ENCODE measurements around the gene ANKRD44.
"Not testable (repeated sequence)": the region's sequence is repeated elsewhere in the genome, so short reads cannot be mapped to it uniquely, and the experiment has no call there.

Gene ANKRD44

DNA sequence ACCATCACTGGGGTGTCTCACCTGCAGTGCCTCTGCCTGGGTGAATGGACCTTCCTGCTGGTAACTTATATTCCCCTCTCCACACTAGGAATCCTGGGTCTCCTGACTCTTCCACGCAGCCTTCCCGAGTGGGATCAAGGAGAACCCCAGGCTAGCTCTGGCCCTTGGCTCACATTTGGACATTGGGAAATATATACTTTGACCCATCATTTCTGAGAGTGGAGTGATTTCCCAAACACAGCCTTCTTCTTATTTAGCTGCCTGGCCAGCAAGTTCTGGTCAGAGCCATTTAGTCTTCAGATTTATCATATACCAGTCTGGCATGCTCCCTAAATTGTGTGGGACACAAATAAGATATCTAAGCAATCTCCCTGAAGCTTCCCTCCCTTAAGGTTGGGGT is 237.3 kb downstream of the ANKRD44 start:
- Mint-ChIP-seq H3K9me3 (no peaks in the 10 kb centered on the region), H3K4me3 (no peak overlapping the region), H3K36me3 (peaks cover 90% of the 10 kb centered on the region), H3K4me1 (peaks cover 43% of the 10 kb centered on the region), H3K27ac (peak overlapping the region; percentile 87)
- DNase-seq (ENCODE audit: low spot score in 2 of 2) (no peak), ATAC-seq (no peak)

DNA sequence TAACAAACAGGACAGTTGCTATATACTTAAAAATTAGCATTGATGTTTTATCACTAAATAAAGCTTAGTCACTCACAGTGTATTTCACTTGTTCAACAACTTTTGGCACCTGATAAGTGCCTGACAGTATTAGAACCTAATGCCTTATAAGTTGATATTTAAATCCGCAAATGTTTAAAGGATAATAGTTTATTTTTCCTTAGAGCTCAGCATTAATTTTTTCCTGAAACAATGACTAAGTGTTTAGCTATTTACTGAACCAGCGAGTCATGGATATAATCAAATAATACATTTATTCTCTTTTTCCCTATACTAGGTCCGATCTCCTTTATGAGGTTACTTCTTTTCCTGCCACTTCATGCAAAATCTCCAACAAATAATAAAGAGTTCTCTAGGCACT is 238.0 kb downstream of the ANKRD44 start:
- Mint-ChIP-seq H3K9me3 (no peaks in the 10 kb centered on the region), H3K4me3 (no peak overlapping the region), H3K4me1 (peaks cover 43% of the 10 kb centered on the region), H3K36me3 (peaks cover 83% of the 10 kb centered on the region), H3K27ac (peak overlapping the region; percentile 87)
- DNase-seq (ENCODE audit: low spot score in 2 of 2) (no peak), ATAC-seq (no peak)

DNA sequence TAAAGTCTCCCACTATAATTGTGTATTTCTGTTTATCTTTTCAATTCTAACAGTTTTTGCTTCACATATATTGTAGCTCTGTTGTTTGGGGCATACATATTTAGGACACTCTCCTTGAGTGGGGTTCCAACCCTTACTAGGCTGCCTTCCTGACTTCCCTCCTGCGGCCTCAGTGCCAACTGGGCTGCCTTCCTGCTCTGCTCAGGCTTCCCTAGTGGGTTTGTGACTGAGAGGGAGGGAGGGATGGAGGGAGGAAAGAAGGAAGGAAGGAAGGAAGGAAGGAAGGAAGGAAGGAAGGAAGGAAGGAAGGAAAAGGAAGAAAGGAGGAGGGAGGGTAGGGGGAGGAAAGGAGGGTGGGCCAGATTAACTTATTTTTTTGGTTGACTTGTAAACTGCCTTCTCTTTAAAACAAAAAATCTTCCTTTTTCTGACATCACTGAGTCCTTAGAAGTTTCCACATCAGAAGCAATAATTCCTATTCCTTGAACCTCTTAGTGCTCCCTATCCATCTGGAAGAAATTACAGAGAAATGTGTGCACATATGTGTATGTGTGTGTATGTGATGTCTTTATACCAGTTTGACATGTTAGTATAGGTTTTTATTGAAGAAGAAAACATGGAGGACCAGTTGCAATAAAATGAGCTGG is 238.7 kb downstream of the ANKRD44 start:
- ATAC-seq (no peak), DNase-seq (ENCODE audit: low spot score in 2 of 2) (no peak)
- H3K9me3 Mint-ChIP-seq = no peaks in the 10 kb centered on the region
- H3K27ac Mint-ChIP-seq = peak overlapping the region; percentile 87
- H3K36me3 Mint-ChIP-seq = peaks cover 77% of the 10 kb centered on the region
- peak overlapping the region; percentile 18 for H3K4me3 Mint-ChIP-seq
- H3K4me1 Mint-ChIP-seq = peaks cover 43% of the 10 kb centered on the region

DNA sequence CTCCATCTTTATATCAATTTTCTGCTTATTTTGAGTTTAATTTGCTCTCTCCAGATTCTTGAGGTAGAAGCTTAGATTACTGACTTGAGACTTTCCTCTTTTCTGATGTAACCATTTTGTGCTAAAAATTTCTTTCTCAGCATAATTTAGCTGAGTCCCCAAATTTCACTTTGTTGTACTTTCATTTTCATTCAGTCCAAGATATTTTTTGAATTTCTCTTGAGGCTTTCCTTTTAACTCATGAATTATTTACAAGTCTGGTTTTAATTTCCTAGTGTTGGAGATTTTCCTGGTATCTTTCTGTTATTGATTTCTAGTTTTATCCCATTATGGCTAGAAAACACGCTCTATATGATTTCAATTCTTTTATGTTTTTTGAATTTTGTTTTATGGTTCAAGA is 239.4 kb downstream of the ANKRD44 start:
- H3K27ac Mint-ChIP-seq = peak overlapping the region; percentile 87
- no peak for ATAC-seq
- peaks cover 47% of the 10 kb centered on the region for H3K4me1 Mint-ChIP-seq
- peaks cover 70% of the 10 kb centered on the region for H3K36me3 Mint-ChIP-seq
- DNase-seq (ENCODE audit: low spot score in 2 of 2) = no peak
- peak overlapping the region; percentile 18 for H3K4me3 Mint-ChIP-seq
- H3K9me3 Mint-ChIP-seq = no peaks in the 10 kb centered on the region

DNA sequence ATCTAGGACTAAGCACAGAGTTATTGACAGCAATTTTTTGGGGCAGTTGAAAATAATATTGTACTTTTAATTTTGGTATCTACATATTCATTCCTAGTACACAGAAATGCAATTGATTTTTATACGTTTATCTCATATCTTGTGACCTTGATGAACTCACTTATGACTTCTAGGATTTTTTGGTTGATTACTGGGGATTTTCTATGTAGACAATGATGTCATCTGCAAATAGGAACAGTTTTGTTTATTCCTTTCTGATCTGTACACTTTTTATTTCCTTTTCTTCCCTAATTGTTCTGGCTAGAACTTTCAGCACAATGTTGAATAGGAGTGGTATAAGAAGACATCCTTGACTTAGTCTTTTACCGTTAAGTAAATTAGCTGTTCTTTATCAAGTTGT is 240.6 kb downstream of the ANKRD44 start:
- Mint-ChIP-seq H3K4me3 (no peak overlapping the region), H3K4me1 (peaks cover 59% of the 10 kb centered on the region), H3K36me3 (peaks cover 71% of the 10 kb centered on the region), H3K9me3 (no peaks in the 10 kb centered on the region), H3K27ac (peak overlapping the region; percentile 63)
- no peak for DNase-seq (ENCODE audit: low spot score in 2 of 2)
- no peak for ATAC-seq

DNA sequence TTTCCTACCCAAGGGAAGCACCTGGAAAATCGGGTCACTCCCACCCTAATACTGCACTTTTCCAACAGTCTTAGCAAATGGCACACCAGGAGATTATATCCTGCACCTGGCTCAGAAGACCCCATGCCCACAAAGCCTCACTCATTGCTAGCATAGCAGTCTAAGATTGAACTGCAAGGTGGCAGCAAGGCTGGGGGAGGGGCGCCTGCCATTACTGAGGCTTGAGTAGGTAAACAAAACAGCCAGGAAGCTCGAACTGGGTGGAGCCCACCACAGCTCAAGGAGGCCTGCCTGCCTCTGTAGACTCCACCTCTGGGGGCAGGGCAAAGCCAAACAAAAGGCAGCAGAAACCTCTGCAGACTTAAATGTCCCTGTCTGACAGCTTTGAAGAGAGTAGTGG is 248.0 kb downstream of the ANKRD44 start:
- Mint-ChIP-seq H3K4me1 (peaks cover 53% of the 10 kb centered on the region), H3K36me3 (peaks cover 63% of the 10 kb centered on the region), H3K27ac (peak overlapping the region; percentile 50)
- ATAC-seq; H3K9me3 Mint-ChIP-seq; DNase-seq (ENCODE audit: low spot score in 2 of 2); H3K4me3 Mint-ChIP-seq: not testable (repeated sequence)

DNA sequence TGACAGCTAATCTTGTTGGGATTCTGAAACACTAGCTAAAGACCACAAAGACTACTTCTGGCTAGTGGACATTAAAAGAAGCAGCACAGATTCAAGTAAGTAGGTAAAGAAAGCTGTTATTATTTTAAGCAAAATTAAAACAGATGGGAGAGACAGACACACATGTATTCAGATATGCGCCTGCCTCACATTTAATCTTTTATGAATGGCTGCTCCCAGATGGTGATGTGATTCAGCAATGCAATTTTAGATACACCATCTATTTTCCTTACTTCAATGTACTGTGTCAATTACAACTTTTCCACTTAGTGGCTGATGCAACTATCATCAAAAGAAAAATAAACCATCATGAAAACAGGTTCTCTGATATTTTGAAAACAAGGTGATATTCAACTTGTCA is 251.1 kb downstream of the ANKRD44 start:
- peaks cover 81% of the 10 kb centered on the region for H3K36me3 Mint-ChIP-seq
- DNase-seq (ENCODE audit: low spot score in 2 of 2) = no peak
- peak overlapping the region; percentile 37 for H3K27ac Mint-ChIP-seq

DNA sequence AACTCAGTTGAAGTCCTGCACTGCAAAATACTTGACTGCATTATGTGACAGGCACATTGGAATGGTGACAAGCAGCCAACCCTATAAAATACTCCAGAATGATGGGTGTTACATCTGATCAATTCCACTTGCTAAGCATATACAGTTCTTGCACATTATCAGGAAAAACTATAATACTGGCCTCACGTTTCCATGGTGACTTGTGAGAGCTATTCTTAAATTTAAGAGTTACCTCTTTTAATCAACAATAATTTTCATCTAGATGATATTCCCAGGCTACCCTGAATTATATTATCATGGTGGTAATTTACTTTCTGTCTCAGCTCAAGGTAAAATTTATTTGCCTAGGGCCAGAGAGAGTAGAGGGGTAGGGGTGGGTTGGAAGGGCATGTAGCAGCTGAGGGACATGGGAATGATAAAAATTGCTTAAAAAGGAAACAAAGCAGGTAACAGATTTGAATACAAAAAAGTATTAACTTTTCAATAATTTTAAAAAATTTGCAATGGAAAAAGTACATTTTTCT is 251.7 kb downstream of the ANKRD44 start:
- Mint-ChIP-seq H3K4me3 (no peak overlapping the region), H3K4me1 (peaks cover 40% of the 10 kb centered on the region), H3K36me3 (peaks cover 88% of the 10 kb centered on the region), H3K27ac (peak overlapping the region; percentile 37), H3K9me3 (peaks cover 10% of the 10 kb centered on the region)
- no peak for ATAC-seq
- DNase-seq (ENCODE audit: low spot score in 2 of 2) = no peak

More for the DNA sequence above, 251.1 kb downstream of the ANKRD44 start:
- peaks cover 38% of the 10 kb centered on the region for H3K4me1 Mint-ChIP-seq
- H3K4me3 Mint-ChIP-seq = no peak overlapping the region
- H3K9me3 Mint-ChIP-seq = peaks cover 10% of the 10 kb centered on the region
- no peak for ATAC-seq

DNA sequence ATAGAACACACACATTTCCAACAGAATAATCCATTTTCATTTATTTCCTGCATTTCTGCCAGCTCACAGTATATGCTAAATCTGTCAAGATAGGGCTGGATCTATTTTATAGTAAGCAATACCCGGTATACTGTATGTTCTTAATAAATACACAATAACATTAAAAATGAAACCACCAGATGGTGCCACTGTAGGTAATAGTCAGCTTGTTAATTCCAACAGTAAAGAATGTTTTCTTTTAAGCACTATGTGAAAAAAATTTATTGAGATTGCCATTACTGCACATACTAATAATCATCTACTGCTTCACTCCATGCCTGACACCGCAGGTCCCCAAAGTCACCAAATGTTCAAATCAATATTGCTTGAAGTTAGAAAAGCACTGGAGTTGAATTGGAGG is 252.6 kb downstream of the ANKRD44 start:
- H3K4me1 Mint-ChIP-seq = peaks cover 34% of the 10 kb centered on the region
- H3K9me3 Mint-ChIP-seq = peaks cover 10% of the 10 kb centered on the region
- DNase-seq (ENCODE audit: low spot score in 2 of 2) (no peak), ATAC-seq (no peak)
- no peak overlapping the region for H3K4me3 Mint-ChIP-seq
- H3K27ac Mint-ChIP-seq = no peak overlapping the region
- peaks cover 97% of the 10 kb centered on the region for H3K36me3 Mint-ChIP-seq

DNA sequence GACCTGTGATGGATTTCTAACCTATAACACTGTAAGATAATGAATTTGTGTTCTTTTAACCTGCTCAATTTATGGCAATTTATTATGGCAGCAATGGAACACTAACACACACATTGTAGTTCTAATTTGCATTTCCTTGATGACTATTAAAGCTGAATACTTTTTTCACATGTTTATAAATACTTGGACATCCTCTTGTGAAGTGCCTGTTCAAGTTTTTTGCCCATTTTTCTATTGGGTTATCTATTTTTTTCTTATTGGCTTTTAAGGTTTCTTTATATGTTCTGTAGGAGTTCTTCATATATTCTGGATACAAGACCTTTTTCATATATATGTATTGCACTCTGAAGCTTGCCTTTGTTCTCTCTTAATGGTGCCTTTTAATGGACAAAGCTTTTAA is 255.5 kb downstream of the ANKRD44 start:
- Mint-ChIP-seq H3K4me3 (no peak overlapping the region), H3K4me1 (peaks cover 23% of the 10 kb centered on the region), H3K36me3 (peaks cover 96% of the 10 kb centered on the region), H3K27ac (peak overlapping the region; percentile 61), H3K9me3 (peaks cover 10% of the 10 kb centered on the region)
- no peak for DNase-seq (ENCODE audit: low spot score in 2 of 2)
- ATAC-seq = no peak

DNA sequence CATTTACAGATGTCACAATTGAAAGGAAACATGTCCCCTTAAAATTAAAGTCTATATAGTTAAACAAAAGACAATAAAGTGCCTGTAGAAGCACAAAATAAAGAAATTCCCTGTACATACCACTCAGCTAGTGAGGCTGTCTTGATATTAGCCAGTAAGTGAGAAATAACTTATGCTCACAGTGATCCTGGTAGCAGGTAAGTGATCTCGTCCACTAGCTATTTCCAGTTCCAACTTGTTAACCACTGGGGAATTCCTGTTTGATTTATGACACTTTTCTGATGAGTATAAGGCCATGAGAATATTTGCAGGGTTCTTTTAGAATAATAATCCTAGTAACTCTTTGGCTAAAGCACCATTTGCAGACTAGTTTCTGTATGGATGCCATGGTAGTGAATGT is 256.1 kb downstream of the ANKRD44 start:
- H3K4me3 Mint-ChIP-seq = no peak overlapping the region
- peak overlapping the region; percentile 61 for H3K27ac Mint-ChIP-seq
- H3K4me1 Mint-ChIP-seq = peaks cover 23% of the 10 kb centered on the region
- DNase-seq (ENCODE audit: low spot score in 2 of 2) (no peak), ATAC-seq (peak; percentile 93)
- H3K9me3 Mint-ChIP-seq = peaks cover 10% of the 10 kb centered on the region
- peaks cover 97% of the 10 kb centered on the region for H3K36me3 Mint-ChIP-seq

DNA sequence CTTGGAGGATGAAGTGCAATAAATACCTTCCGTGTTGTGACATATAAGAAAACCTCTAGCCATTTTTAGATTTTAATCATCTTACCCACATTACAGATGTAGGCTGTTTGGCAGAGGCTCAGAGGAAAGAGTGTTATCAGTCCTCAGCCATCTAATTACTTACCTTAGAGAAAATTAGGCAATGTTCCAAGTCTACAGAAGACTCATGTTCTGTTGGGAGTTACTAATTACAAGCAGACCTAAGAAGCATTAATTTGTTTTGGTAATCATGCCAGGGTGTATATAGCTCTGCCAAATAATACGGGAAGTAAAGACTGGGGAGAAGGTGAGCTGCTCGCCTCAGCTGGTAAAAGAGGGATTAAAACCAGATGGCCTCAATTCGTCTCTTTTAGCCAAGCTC is 258.2 kb downstream of the ANKRD44 start:
- peak overlapping the region; percentile 75 for H3K27ac Mint-ChIP-seq
- peaks cover 23% of the 10 kb centered on the region for H3K4me1 Mint-ChIP-seq
- H3K36me3 Mint-ChIP-seq = peaks cover 96% of the 10 kb centered on the region
- ATAC-seq = peak; percentile 57
- no peak overlapping the region for H3K4me3 Mint-ChIP-seq
- peaks cover 10% of the 10 kb centered on the region for H3K9me3 Mint-ChIP-seq
- DNase-seq (ENCODE audit: low spot score in 2 of 2) = no peak

DNA sequence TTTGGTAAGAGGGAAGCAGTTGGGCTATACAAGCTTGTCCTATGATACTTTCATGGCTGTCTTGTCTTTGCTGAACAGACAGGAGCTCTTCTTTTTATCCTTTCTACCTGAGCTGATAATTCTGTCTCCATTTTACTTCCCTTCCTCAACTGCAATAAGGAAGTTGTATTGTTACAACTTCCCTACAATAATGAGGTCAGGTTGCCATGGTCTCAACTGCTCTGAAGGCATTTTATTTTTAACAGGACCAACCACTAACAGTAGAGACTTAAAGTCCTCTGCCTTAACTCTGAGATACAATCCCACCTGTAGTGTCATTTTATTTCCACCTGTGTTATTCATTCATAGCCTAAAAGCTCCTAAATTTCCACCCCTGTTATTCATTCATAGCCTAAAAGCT is 265.5 kb downstream of the ANKRD44 start:
- Mint-ChIP-seq H3K36me3 (peaks cover 81% of the 10 kb centered on the region), H3K4me3 (no peak overlapping the region), H3K4me1 (peaks cover 39% of the 10 kb centered on the region), H3K27ac (peak overlapping the region; percentile 56), H3K9me3 (no peaks in the 10 kb centered on the region)
- DNase-seq (ENCODE audit: low spot score in 2 of 2) (no peak), ATAC-seq (no peak)

DNA sequence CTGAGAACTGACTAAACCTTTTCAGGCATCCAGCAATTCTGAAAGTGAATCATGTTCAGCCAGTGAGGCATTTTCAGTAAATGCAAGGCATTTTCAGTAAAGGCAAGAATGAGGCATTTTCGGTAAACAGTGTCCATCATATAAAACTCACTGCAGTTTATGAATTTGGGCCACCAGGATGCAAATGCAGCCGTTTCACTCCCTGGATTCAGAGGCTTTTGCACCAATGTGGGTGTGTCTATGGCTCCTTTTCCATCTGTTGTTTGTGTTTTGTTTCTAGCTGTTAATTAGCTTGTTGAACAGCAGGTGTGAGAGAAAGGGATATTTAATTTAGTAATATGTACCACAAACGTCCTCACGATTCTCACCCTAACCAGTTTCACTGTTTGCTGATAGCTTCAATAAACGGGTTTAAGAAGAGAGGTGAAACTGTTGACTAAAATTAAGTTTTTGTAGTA is 267.8 kb downstream of the ANKRD44 start:
- ATAC-seq = peak; percentile 87
- H3K9me3 Mint-ChIP-seq = no peaks in the 10 kb centered on the region
- peak in 1 of 2 donors; percentile 71 for DNase-seq (ENCODE audit: low spot score in 2 of 2)
- H3K4me3 Mint-ChIP-seq = peak overlapping the region; percentile 20
- H3K27ac Mint-ChIP-seq = peak overlapping the region; percentile 84
- H3K4me1 Mint-ChIP-seq = peaks cover 47% of the 10 kb centered on the region
- H3K36me3 Mint-ChIP-seq = peaks cover 82% of the 10 kb centered on the region

DNA sequence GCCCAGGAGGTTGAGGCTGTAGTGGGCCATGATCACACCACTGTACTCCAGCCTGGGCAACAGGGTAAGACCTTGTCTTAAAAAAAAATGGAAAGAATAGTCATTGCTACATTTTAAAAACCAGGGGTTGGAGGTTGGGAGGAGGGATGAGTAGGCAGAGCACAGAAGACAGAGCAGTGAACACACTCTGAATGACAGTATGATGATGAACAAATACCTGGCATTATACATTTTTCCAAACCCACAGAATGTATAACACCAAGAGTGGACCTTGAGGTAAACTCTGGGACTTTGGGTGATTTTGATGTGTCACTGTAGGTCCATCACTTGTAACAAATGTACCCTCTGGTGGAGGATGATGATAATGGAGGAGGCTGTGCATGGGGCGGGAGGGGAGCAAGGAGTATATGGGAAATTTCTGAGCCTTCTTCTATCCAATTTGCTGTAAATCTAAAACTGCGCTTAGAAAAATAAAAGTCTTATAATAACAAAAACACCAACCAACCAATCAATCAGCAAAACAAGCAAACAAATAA is 272.6 kb downstream of the ANKRD44 start:
- DNase-seq (ENCODE audit: low spot score in 2 of 2) (no peak), ATAC-seq (peak; percentile 65)
- Mint-ChIP-seq H3K36me3 (peaks cover 85% of the 10 kb centered on the region), H3K4me1 (peaks cover 50% of the 10 kb centered on the region), H3K9me3 (no peaks in the 10 kb centered on the region), H3K27ac (peak overlapping the region; percentile 80), H3K4me3 (no peak overlapping the region)

DNA sequence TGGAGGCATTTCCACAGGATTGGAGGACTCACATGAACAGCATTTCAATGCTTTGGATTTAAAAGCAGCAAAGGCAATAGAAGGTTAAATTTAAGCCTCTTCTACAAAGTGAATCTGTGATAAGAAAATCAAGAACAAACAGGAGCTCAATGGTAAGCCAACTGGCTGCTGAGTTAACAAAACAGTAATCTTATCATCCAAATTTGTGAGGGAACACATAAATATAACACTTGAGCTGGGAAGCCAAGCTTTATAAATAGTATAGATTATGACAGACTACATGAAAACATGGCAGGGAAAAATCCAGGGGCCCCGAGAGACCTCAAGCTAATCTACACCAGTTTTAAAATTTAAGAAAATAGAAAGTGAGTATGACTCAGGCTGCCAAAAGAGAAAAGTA is 275.6 kb downstream of the ANKRD44 start:
- DNase-seq (ENCODE audit: low spot score in 2 of 2) (no peak), ATAC-seq (no peak)
- peaks cover 37% of the 10 kb centered on the region for H3K4me1 Mint-ChIP-seq
- no peaks in the 10 kb centered on the region for H3K9me3 Mint-ChIP-seq
- peak overlapping the region; percentile 38 for H3K27ac Mint-ChIP-seq
- H3K4me3 Mint-ChIP-seq = no peak overlapping the region
- H3K36me3 Mint-ChIP-seq = peaks cover 88% of the 10 kb centered on the region

Data from stimulated activated effector memory CD8-positive, alpha-beta T cell treated with anti-CD3 and anti-CD28 coated beads, Interleukin-12 subunit alpha, Interleukin-12 subunit beta, amount 100 ng/mL, for 72 hours (primary cell).